Trophoblast cell (in vitro differentiated cells and primary cell): ENCODE measurements around the gene MYO1D.

Source experiments
- DNase-seq, 2 donors: peaks; one replicate each; pipeline ENCODE4 v3.0.0-alpha.2; 2016
- H2AFZ ChIP-seq: 2 replicates; pipeline ENCODE4 v1.6.1; 2013; ENCODE audit warnings: low read length, moderate library complexity, mild to moderate bottlenecking; ENCODE audit not compliant: insufficient read depth, poor library complexity
- H2AK5ac ChIP-seq: 2 replicates; pipeline ENCODE4 v1.6.1; 2013; ENCODE audit warnings: mild to moderate bottlenecking, low read length
- H2BK120ac ChIP-seq: 2 replicates; pipeline ENCODE4 v1.6.1; 2013; ENCODE audit warnings: low read length, mild to moderate bottlenecking, moderate library complexity; ENCODE audit not compliant: insufficient read depth, poor library complexity
- H2BK12ac ChIP-seq: 2 replicates; pipeline ENCODE4 v1.6.1; 2013; ENCODE audit warnings: mild to moderate bottlenecking, low read length, moderate library complexity
- H2BK5ac ChIP-seq: 2 replicates; pipeline ENCODE4 v1.6.1; 2013; ENCODE audit warnings: low read length, low read depth, moderate library complexity, mild to moderate bottlenecking; ENCODE audit not compliant: poor library complexity
- H3K14ac ChIP-seq: 2 replicates; pipeline ENCODE4 v1.6.1; 2013; ENCODE audit warnings: mild to moderate bottlenecking, low read length
- H3K18ac ChIP-seq: 2 replicates; pipeline ENCODE4 v1.6.1; 2013; ENCODE audit warnings: mild to moderate bottlenecking, low read length
- H3K23ac ChIP-seq: 2 replicates; pipeline ENCODE4 v1.6.1; 2013; ENCODE audit warnings: low read length
- H3K27ac ChIP-seq: 2 replicates; pipeline ENCODE4 v1.5.1; 2013; ENCODE audit warnings: low read depth, mild to moderate bottlenecking, inconsistent platforms, low read length, moderate library complexity
- H3K27me3 ChIP-seq: 2 replicates; pipeline ENCODE4 v1.6.1; 2013; ENCODE audit warnings: inconsistent platforms, mild to moderate bottlenecking, low read length, moderate library complexity; ENCODE audit not compliant: insufficient read depth
- H3K36me3 ChIP-seq, 2 experiments: 1 replicate in 1 of 2; 2 replicates in 1 of 2; pipeline ENCODE4 v1.6.1; 2013; ENCODE audit warnings: low read length in 2 of 2, mild to moderate bottlenecking in 2 of 2, moderate library complexity in 1 of 2; ENCODE audit not compliant: insufficient read depth in 2 of 2, control insufficient read depth in 1 of 2
- H3K4ac ChIP-seq: 2 replicates; pipeline ENCODE4 v1.6.1; 2013; ENCODE audit warnings: low read depth, mild to moderate bottlenecking, low read length, moderate library complexity
- H3K4me1 ChIP-seq, 2 experiments: 1 replicate in 1 of 2; 2 replicates in 1 of 2; pipeline ENCODE4 v1.6.1; 2013; ENCODE audit warnings: low read length in 2 of 2, mild to moderate bottlenecking in 2 of 2, moderate library complexity in 1 of 2; ENCODE audit not compliant: insufficient read depth in 2 of 2, control insufficient read depth in 1 of 2
- H3K4me2 ChIP-seq: 2 replicates; pipeline ENCODE4 v1.6.1; 2013; ENCODE audit warnings: inconsistent platforms, mild to moderate bottlenecking, low read length, moderate library complexity
- H3K4me3 ChIP-seq: 2 replicates; pipeline ENCODE4 v1.5.1; 2013; ENCODE audit warnings: mild to moderate bottlenecking, low read depth, low read length, inconsistent platforms
- H3K79me1 ChIP-seq: one replicate; pipeline ENCODE4 v1.6.1; 2013; ENCODE audit warnings: low read length
- H3K79me2 ChIP-seq: 2 replicates; pipeline ENCODE4 v1.6.1; 2013; ENCODE audit warnings: low read length, mild to moderate bottlenecking; ENCODE audit not compliant: control insufficient read depth, insufficient read depth, poor library complexity
- H3K9ac ChIP-seq: 2 replicates; pipeline ENCODE4 v1.6.1; 2013; ENCODE audit warnings: mild to moderate bottlenecking, low read length
- H3K9me3 ChIP-seq: 2 replicates; pipeline ENCODE4 v1.6.1; 2013; ENCODE audit warnings: low read depth, mild to moderate bottlenecking, control low read depth, inconsistent platforms, low read length; ENCODE audit not compliant: insufficient read depth
- H4K12ac ChIP-seq: 2 replicates; pipeline ENCODE4 v1.6.1; 2013; ENCODE audit warnings: low read depth, mild to moderate bottlenecking, low read length, moderate library complexity
- H4K8ac ChIP-seq: 2 replicates; pipeline ENCODE4 v1.6.1; 2013; ENCODE audit warnings: low read depth, mild to moderate bottlenecking, low read length, moderate library complexity
- H4K91ac ChIP-seq: one replicate; pipeline ENCODE4 v1.6.1; 2013; ENCODE audit warnings: low read depth, mild to moderate bottlenecking, low read length, moderate library complexity
- WGBS: extraction: QIAGEN DNeasy Blood & Tissue Kit; methylation state at CpG from one replicate; pipeline ENCODE4 v1.1.7; 2013; ENCODE audit warnings: missing lambda C conversion rate; ENCODE audit not compliant: insufficient read length, insufficient coverage; ENCODE audit errors: extremely low coverage; 5-methylcytosine and 5-hydroxymethylcytosine counted together

Gene MYO1D

DNA sequence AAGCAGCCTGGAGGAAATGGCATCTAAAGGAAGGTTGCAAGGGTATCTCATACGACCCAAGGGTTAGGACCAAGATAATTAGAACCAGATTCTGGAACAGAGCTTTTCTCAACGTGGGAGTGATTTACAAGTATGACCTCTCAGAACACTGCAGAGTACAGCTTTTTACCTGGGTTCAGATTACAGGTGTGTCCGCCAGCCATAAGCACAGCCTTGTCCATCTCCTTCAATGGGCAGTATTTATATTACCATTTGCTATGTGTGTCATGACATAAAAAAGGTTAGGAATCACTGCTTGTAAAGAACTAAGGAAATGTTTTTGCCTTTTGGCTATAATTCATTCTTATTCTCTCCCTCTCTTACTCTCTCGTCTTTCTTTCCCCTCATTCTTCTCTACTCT is 36.7 kb downstream of the MYO1D start:
- WGBS: 100% methylated on average over 1 of the region's 4 CpGs
- Histone ChIP-seq H3K4ac (no peak overlapping the region), H3K23ac (no peak overlapping the region)

DNA sequence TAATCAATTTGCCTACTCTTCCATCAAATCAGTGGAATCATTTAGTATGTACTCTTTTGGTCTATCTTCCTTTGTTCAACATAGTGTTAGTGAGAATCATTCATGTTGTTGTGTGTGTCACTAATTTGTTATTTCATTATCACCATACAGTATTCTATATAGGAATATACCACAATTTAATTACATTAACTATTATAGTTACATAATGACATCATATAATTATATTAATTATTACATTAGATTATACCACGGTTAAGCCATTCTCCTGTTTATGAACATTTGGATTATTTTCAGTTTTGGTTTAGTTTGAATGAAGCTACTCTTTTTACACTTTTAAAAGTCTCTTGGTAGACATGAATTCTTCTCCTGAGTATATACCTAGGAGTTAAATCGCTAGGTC is 40.4 kb downstream of the MYO1D start:
- Histone ChIP-seq H3K9me3 (no peaks in the 10 kb centered on the region), H3K18ac (no peak overlapping the region), H3K36me3 (no peaks in the 10 kb centered on the region), H3K79me1 (peaks cover 3% of the 10 kb centered on the region), H2BK120ac (no peak overlapping the region), H4K12ac (no peak overlapping the region), H2AK5ac (no peak overlapping the region), H3K27me3 (no peaks in the 10 kb centered on the region), H2AFZ (no peak overlapping the region), H3K9ac (no peak overlapping the region), H2BK12ac (no peak overlapping the region), H4K91ac (no peak overlapping the region), H4K8ac (no peak overlapping the region), H3K4ac (no peak overlapping the region), H3K79me2 (no peaks in the 10 kb centered on the region), H2BK5ac (no peak overlapping the region), H3K4me2 (no peak overlapping the region), H3K4me1 (peaks cover 4 to 5% of the 10 kb centered on the region in 2 experiments), H3K4me3 (no peak overlapping the region), H3K27ac (no peak overlapping the region), H3K23ac (no peak overlapping the region), H3K14ac (no peak overlapping the region)
- WGBS: no CpG with 5 or more reads among the region's 2 CpGs
- no peak for DNase-seq

More for the DNA sequence above, 36.7 kb downstream of the MYO1D start:
- Histone ChIP-seq H3K27ac (no peak overlapping the region), H3K4me3 (no peak overlapping the region), H3K36me3 (no peaks in the 10 kb centered on the region), H2BK120ac (no peak overlapping the region), H2AK5ac (no peak overlapping the region), H3K79me1 (no peaks in the 10 kb centered on the region), H3K4me2 (no peak overlapping the region), H3K79me2 (no peaks in the 10 kb centered on the region), H3K4me1 (no peaks in the 10 kb centered on the region), H2BK5ac (no peak overlapping the region), H3K18ac (no peak overlapping the region), H2BK12ac (no peak overlapping the region), H4K12ac (no peak overlapping the region), H4K8ac (no peak overlapping the region), H2AFZ (no peak overlapping the region), H3K9ac (no peak overlapping the region), H3K27me3 (no peaks in the 10 kb centered on the region), H3K14ac (no peak overlapping the region), H3K9me3 (no peaks in the 10 kb centered on the region), H4K91ac (no peak overlapping the region)
- no peak for DNase-seq

- DNase-seq: no peak
- Histone ChIP-seq H2BK12ac (no peak overlapping the region), H3K79me1 (peaks cover 3% of the 10 kb centered on the region), H3K23ac (no peak overlapping the region), H3K9me3 (no peaks in the 10 kb centered on the region), H3K4me1 (peaks cover 4 to 5% of the 10 kb centered on the region in 2 experiments), H2AFZ (no peak overlapping the region), H3K4me2 (no peak overlapping the region), H3K27me3 (no peaks in the 10 kb centered on the region), H3K36me3 (no peaks in the 10 kb centered on the region), H4K12ac (no peak overlapping the region), H3K18ac (no peak overlapping the region), H4K91ac (no peak overlapping the region), H2AK5ac (no peak overlapping the region), H4K8ac (no peak overlapping the region), H3K27ac (no peak overlapping the region), H3K79me2 (no peaks in the 10 kb centered on the region), H3K9ac (no peak overlapping the region), H2BK5ac (no peak overlapping the region), H3K4me3 (no peak overlapping the region), H3K4ac (no peak overlapping the region), H2BK120ac (no peak overlapping the region), H3K14ac (no peak overlapping the region)
- WGBS: no CpG with 5 or more reads among the region's 2 CpGs
Measured at GRCh38 chr17:32835291-32835761, 41.6 kb downstream of the MYO1D start.

DNA sequence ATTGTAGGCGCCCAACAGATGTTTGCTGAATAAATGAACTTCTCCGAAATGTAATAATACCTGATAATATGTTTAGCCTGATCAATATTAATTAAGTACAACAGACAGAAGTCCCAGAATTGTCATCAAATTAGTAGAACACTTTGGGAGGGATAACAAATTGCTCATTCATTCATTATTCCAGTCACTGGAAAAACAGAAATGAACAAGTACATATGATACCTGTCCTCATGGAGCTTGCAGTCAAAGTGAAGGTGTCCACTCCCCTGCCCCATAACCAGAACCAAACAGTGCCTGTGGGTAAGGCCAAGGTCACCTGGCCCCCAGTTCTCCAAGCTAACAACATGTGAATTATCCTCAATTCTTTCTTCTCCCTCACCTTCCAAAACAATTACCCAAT is 42.8 kb downstream of the MYO1D start:
- no peak overlapping the region for H2BK5ac ChIP-seq

More for the DNA sequence above, 42.8 kb downstream of the MYO1D start:
- no peak overlapping the region for H3K4me3 ChIP-seq
- H3K27me3 ChIP-seq: no peaks in the 10 kb centered on the region
- H4K8ac ChIP-seq: no peak overlapping the region
- no peaks in the 10 kb centered on the region for H3K9me3 ChIP-seq
- peaks cover 3% of the 10 kb centered on the region for H3K79me1 ChIP-seq
- no peak overlapping the region for H3K4me2 ChIP-seq
- no peak overlapping the region for H3K27ac ChIP-seq
- no peak overlapping the region for H2BK12ac ChIP-seq
- WGBS: no CpG with 5 or more reads among the region's 2 CpGs
- H2AK5ac ChIP-seq: no peak overlapping the region
- H3K36me3 ChIP-seq: no peaks in the 10 kb centered on the region
- H3K4ac ChIP-seq: no peak overlapping the region
- H3K79me2 ChIP-seq: no peaks in the 10 kb centered on the region
- H2BK120ac ChIP-seq: no peak overlapping the region
- H4K12ac ChIP-seq: no peak overlapping the region
- no peak overlapping the region for H3K23ac ChIP-seq
- no peak overlapping the region for H3K18ac ChIP-seq
- no peak overlapping the region for H3K9ac ChIP-seq
- no peak overlapping the region for H3K14ac ChIP-seq
- DNase-seq: no peak
- no peak overlapping the region for H4K91ac ChIP-seq
- H2AFZ ChIP-seq: no peak overlapping the region
- H3K4me1 ChIP-seq: peaks cover 4 to 5% of the 10 kb centered on the region in 2 experiments
